A549 (cell line): ENCODE measurements around the gene ILRUN. TPM values are rescaled to one million over a fixed set of nuclear protein-coding genes. Genes with fewer than 3 reads are reported as not detected.

Experiments
- ATAC-seq, 2 experiments: fragments of 200-7000 bp in 1 of 2; fragments of >200 bp in 1 of 2; cut with Nextera tagmentation in 1 of 2; cut with Tn5 transposase in 1 of 2; 3 replicates each; pipeline versions ENCODE4 v1.8.0 to v1.9.1; 2018 to 2020; ENCODE audit warnings: mild to moderate bottlenecking in 1 of 2, moderate library complexity in 1 of 2
- CTCF ChIA-PET: fragments of 300-600 bp; sonication (Branson Sonifier 250); formaldehyde crosslinking; extraction: SDS; loops from one replicate; lab custom pipeline; 2021; ENCODE audit warnings: antibody characterized with exemption, inconsistent platforms; lab: Yijun Ruan, JAX
- POLR2A ChIA-PET: fragments of 350-600 bp; formaldehyde crosslinking; extraction: SDS; loops from one replicate; lab custom pipeline; 2021; ENCODE audit warnings: antibody characterized with exemption, inconsistent platforms; lab: Yijun Ruan, JAX
- DNase-seq, 2 experiments: peaks; one replicate each; pipeline versions ENCODE4 v3.0.0 to v3.0.0-alpha.2; 2011 to 2016; ENCODE audit warnings: low read depth in 1 of 2, low spot score in 1 of 2
- FAIRE-seq: peaks from 2 replicates; lab custom pipeline; 2011; peaks lifted over from hg19 to GRCh38; lab: Jason Lieb, UNC
- H3K27ac ChIP-seq, 2 experiments: fragments of >200 bp; sonication (Bioruptor Twin); formaldehyde crosslinking; 3 replicates each; pipeline ENCODE4 v1.5.1; 2016 to 2017
- H3K4me1 ChIP-seq: fragments of >200 bp; sonication (Bioruptor Twin); formaldehyde crosslinking; 3 replicates; pipeline ENCODE4 v1.6.1; 2016
- H3K4me2 ChIP-seq: fragments of >200 bp; sonication (Bioruptor Twin); formaldehyde crosslinking; 3 replicates; pipeline ENCODE4 v1.6.1; 2016
- H3K4me3 ChIP-seq: fragments of >200 bp; sonication (Bioruptor Twin); formaldehyde crosslinking; 3 replicates; pipeline ENCODE4 v1.5.1; 2016
- H3K9me3 ChIP-seq: fragments of >200 bp; sonication (Bioruptor Twin); formaldehyde crosslinking; 3 replicates; pipeline ENCODE4 v1.6.1; 2016
- BCL3 ChIP-seq: fragments of >200 bp; sonication (Bioruptor Twin); formaldehyde crosslinking; IDR thresholded peaks from 3 replicates; pipeline ENCODE4 v1.6.1; 2016
- CEBPB ChIP-seq, 2 experiments: fragments of >200 bp in 1 of 2; sonication (Bioruptor Twin) in 1 of 2; formaldehyde crosslinking in 1 of 2; IDR thresholded peaks; 2 replicates each; pipeline ENCODE4 v1.6.1; 2012 to 2016
- CHD4 ChIP-seq: fragments of 200-600 bp; sonication (generic); IDR thresholded peaks from 2 replicates; pipeline ENCODE4 v1.6.1; 2016; ENCODE audit warnings: antibody characterized with exemption, mild to moderate bottlenecking, borderline replicate concordance
- CTCF ChIP-seq: fragments of >200 bp; sonication (Bioruptor Twin); formaldehyde crosslinking; IDR thresholded peaks from 3 replicates; pipeline ENCODE4 v1.5.1; 2016
- EHF ChIP-seq: fragments of 250-450 bp; sonication (Bioruptor Pico); IDR thresholded peaks from 2 replicates; pipeline ENCODE4 v1.5.0; 2020; ENCODE audit warnings: mild to moderate bottlenecking
- FOXS1 ChIP-seq: fragments of 250-450 bp; sonication (Bioruptor Pico); IDR thresholded peaks from 2 replicates; pipeline ENCODE4 v1.5.0; 2020; ENCODE audit warnings: mild to moderate bottlenecking, moderate library complexity
- GATA3 ChIP-seq: IDR thresholded peaks from 2 replicates; pipeline ENCODE4 v1.6.1; 2012; ENCODE audit warnings: borderline replicate concordance
- HDAC2 ChIP-seq: fragments of 200-600 bp; sonication (generic); IDR thresholded peaks from 2 replicates; pipeline ENCODE4 v1.6.1; 2016
- HEYL ChIP-seq: fragments of 250-450 bp; sonication (Bioruptor Pico); IDR thresholded peaks from 2 replicates; pipeline ENCODE4 v1.8.0; 2021; ENCODE audit warnings: mild to moderate bottlenecking, moderate library complexity
- HOXA7 ChIP-seq: fragments of 250-450 bp; sonication (Bioruptor Pico); IDR thresholded peaks from 2 replicates; pipeline ENCODE4 v1.5.0; 2020; ENCODE audit warnings: mild to moderate bottlenecking, moderate library complexity
- HOXB13 ChIP-seq: fragments of 250-450 bp; sonication (Bioruptor Pico); IDR thresholded peaks from 2 replicates; pipeline ENCODE4 v1.5.0; 2020; ENCODE audit warnings: low read depth, mild to moderate bottlenecking, moderate library complexity
- HOXB5 ChIP-seq: fragments of 250-450 bp; sonication (Bioruptor Pico); IDR thresholded peaks from 2 replicates; pipeline ENCODE4 v1.5.0; 2020; ENCODE audit warnings: mild to moderate bottlenecking, moderate library complexity
- KDM5A ChIP-seq: fragments of 200-600 bp; sonication (generic); IDR thresholded peaks from 2 replicates; pipeline ENCODE4 v1.6.1; 2016; ENCODE audit warnings: antibody characterized with exemption, mild to moderate bottlenecking
- MAZ ChIP-seq: fragments of 150-350 bp; IDR thresholded peaks from 2 replicates; pipeline ENCODE4 v1.6.1; 2014; ENCODE audit warnings: antibody characterized with exemption, low read depth, low read length, borderline replicate concordance
- MYC ChIP-seq: IDR thresholded peaks from 2 replicates; pipeline ENCODE4 v1.6.1; 2012; ENCODE audit warnings: mild to moderate bottlenecking, inconsistent platforms, low read length, improper control_type of control experiment, borderline replicate concordance
- NR3C1 ChIP-seq: fragments of >200 bp; sonication (Bioruptor Twin); formaldehyde crosslinking; IDR thresholded peaks from 3 replicates; pipeline ENCODE4 v1.6.1; 2017
- PHF8 ChIP-seq: fragments of 200-600 bp; sonication (generic); IDR thresholded peaks from 2 replicates; pipeline ENCODE4 v1.6.1; 2016; ENCODE audit warnings: low read depth, mild to moderate bottlenecking, antibody characterized with exemption, moderate library complexity, borderline replicate concordance
- POLR2A ChIP-seq: IDR thresholded peaks from 2 replicates; pipeline ENCODE4 v1.6.1; 2012; ENCODE audit warnings: mild to moderate bottlenecking, low read length
- RARB ChIP-seq: fragments of 250-450 bp; sonication (Bioruptor Pico); IDR thresholded peaks from 2 replicates; pipeline ENCODE4 v1.8.0; 2021; ENCODE audit warnings: mild to moderate bottlenecking, moderate library complexity
- RCOR1 ChIP-seq: fragments of 150-350 bp; IDR thresholded peaks from 2 replicates; pipeline ENCODE4 v1.6.1; 2014; ENCODE audit warnings: antibody characterized with exemption, low read length, low read depth
- REST ChIP-seq: fragments of 200-600 bp; sonication (generic); IDR thresholded peaks from 2 replicates; pipeline ENCODE4 v1.6.1; 2016; ENCODE audit warnings: antibody characterized with exemption, mild to moderate bottlenecking, moderate library complexity
- RFX5 ChIP-seq: fragments of 450-650 bp; IDR thresholded peaks from 2 replicates; pipeline ENCODE4 v1.7.1; 2014; ENCODE audit warnings: antibody characterized with exemption, mild to moderate bottlenecking, moderate library complexity
- SMC3 ChIP-seq: fragments of >200 bp; sonication (Bioruptor Twin); formaldehyde crosslinking; IDR thresholded peaks from 3 replicates; pipeline ENCODE4 v1.6.1; 2018; ENCODE audit warnings: inconsistent platforms
- SREBF2 ChIP-seq: fragments of 450-650 bp; IDR thresholded peaks from 2 replicates; pipeline ENCODE4 v1.6.1; 2014; ENCODE audit warnings: mild to moderate bottlenecking, moderate library complexity
- TP53 ChIP-seq: fragments of 250-450 bp; sonication (Bioruptor Pico); IDR thresholded peaks from 2 replicates; pipeline ENCODE4 v1.5.0; 2021; ENCODE audit warnings: mild to moderate bottlenecking, moderate library complexity
- USF2 ChIP-seq: fragments of 450-650 bp; IDR thresholded peaks from 2 replicates; pipeline ENCODE4 v1.6.1; 2014; ENCODE audit warnings: antibody characterized with exemption
- WGBS: methylation state at CpG from one replicate; pipeline ENCODE4 v1.1.6; 2017; ENCODE audit errors: missing lambda C conversion rate; 5-methylcytosine and 5-hydroxymethylcytosine counted together
- polyA plus RNA-seq, 4 experiments: library from polyadenylated mRNA; depleted of rRNA in 3 of 4; stranded (reverse); fragments of >200 nt; fragmentation: RNase III in 1 of 4; extraction: RNeasy Plus Mini Kit Qiagen cat#74134 plus additional on column Dnase treatment in 1 of 4; gene quantifications; 2 replicates in 3 of 4; 3 replicates in 1 of 4; pipeline ENCODE4 v1.2.3, GENCODE V29; 2011 to 2017

The ILRUN gene
- polyA plus RNA-seq, 2 of the 4 experiments (the other 2 are of a cell fraction): 28.6 to 36.1 TPM

- Histone ChIP-seq H3K4me1 (peaks cover 43% of the 10 kb centered on the region), H3K9me3 (no peaks in the 10 kb centered on the region), H3K4me2 (peak overlapping the region; percentile 41; the same call in 1 of the 3 replicates), H3K27ac (peak overlapping the region in 1 of 2 experiments; percentile 54; a peak in 1 of 6 replicates), H3K4me3 (no peak overlapping the region)
- POLR2A ChIA-PET: no interaction called here
- 5% methylated on average over 1 of the region's 1 CpG for WGBS
- CTCF ChIA-PET: interaction anchor here (0.7 to 1.6 kb wide), 4 partner anchors 9 to 24 kb away, joined by 3 read pairs; no protein-coding TSS in a partner anchor
- FAIRE-seq (no peak), ATAC-seq (no peak), DNase-seq (no peak)
- TF ChIP-seq EHF (no peak), KDM5A (no peak), FOXS1 (no peak), RCOR1 (no peak), MAZ (no peak), BCL3 (no peak), HOXB5 (CRISPR knock-in tag) (no peak), GATA3 (no peak)
Observed at GRCh38 chr6:34673064-34673463, 23.5 kb downstream of the ILRUN start.

GRCh38 chr6:34672657-34673043, 23.9 kb downstream of the ILRUN start:
- DNase-seq: no peak
- no peak overlapping the region for H3K4me2 ChIP-seq
- no peak overlapping the region for H3K4me3 ChIP-seq
- H3K27ac ChIP-seq: peak overlapping the region in 1 of 2 experiments; percentile 54; a peak in 1 of 6 replicates
- ChIA-PET CTCF (interaction anchor here (0.7 to 1.6 kb wide), 4 partner anchors 9 to 23 kb away, joined by 3 read pairs; no protein-coding TSS in a partner anchor), POLR2A (no interaction called here)
- H3K4me1 ChIP-seq: peaks cover 47% of the 10 kb centered on the region
- WGBS: 90% methylated on average over 3 of the region's 3 CpGs
- FAIRE-seq: no peak
- no peak for TF ChIP-seq SREBF2
- no peak for TF ChIP-seq MAZ
- no peak for TF ChIP-seq HOXB13
- no peak for TF ChIP-seq USF2
- TF ChIP-seq CEBPB (IDR thresholded peaks at IDR 0.05): no peak
- no peak for TF ChIP-seq NR3C1
- TF ChIP-seq HDAC2: no peak
- no peak for TF ChIP-seq POLR2A
- TF ChIP-seq REST: no peak
- TF ChIP-seq RARB (CRISPR knock-in tag): no peak
- TF ChIP-seq TP53 (CRISPR knock-in tag): no peak
- H3K9me3 ChIP-seq: no peaks in the 10 kb centered on the region
- no peak for ATAC-seq

GRCh38 chr6:34671801-34672656, 24.5 kb downstream of the ILRUN start:
- Histone ChIP-seq H3K4me2 (peak overlapping the region; percentile 13; the same call in 1 of the 3 replicates), H3K9me3 (no peaks in the 10 kb centered on the region), H3K4me1 (peaks cover 53% of the 10 kb centered on the region), H3K4me3 (no peak overlapping the region), H3K27ac (peak overlapping the region; percentile 41 to 64; a peak in 5 of 6 replicates)
- ChIA-PET POLR2A (no interaction called here), CTCF (interaction anchor here (1.6 kb wide), 1 partner anchor 23 kb away, joined by 3 read pairs; no protein-coding TSS in a partner anchor)
- no peak for FAIRE-seq
- ATAC-seq: peak; percentile 24 to 73; a peak in 3 of 6 replicates
- DNase-seq: no peak
- 90% methylated on average over 8 of the region's 8 CpGs for WGBS
- TF ChIP-seq MYC (no peak), CTCF (no peak), RFX5 (no peak), HOXB13 (no peak), HOXA7 (CRISPR knock-in tag) (no peak), USF2 (no peak), SMC3 (no peak), HEYL (CRISPR knock-in tag) (no peak), CHD4 (no peak), GATA3 (no peak), PHF8 (no peak)
